Activated CD4-positive, alpha-beta T cell treated with anti-CD3 and anti-CD28 coated beads for 36 hours (primary cell): ENCODE data around the gene CEACAM19. TPM values are rescaled to one million over a fixed set of nuclear protein-coding genes. Genes with fewer than 3 reads are reported as not detected.
A peak's percentile ranks its signal among the peaks of the same experiment; 100 is the strongest.
"Not testable (repeated sequence)": the region's sequence is repeated elsewhere in the genome, so short reads cannot be mapped to it uniquely, and the experiment has no call there.

ENCODE experiments used
- ATAC-seq: fragments of 200-7000 bp; cut with Tn5 transposase; one replicate; pipeline ENCODE4 v1.10.0; 2021; ENCODE audit warnings: mild to moderate bottlenecking, moderate library complexity
- CTCF ChIA-PET: fragments of 350-600 bp; sonication (Branson Sonifier 250); formaldehyde crosslinking; loops from one replicate; lab custom pipeline; 2021; ENCODE audit warnings: antibody characterized with exemption; lab: Charles Lee
- POLR2A ChIA-PET: fragments of 350-600 bp; sonication (Branson Sonifier 250); formaldehyde crosslinking; loops from one replicate; lab custom pipeline; 2021; ENCODE audit warnings: antibody characterized with exemption, inconsistent platforms; lab: Charles Lee
- DNase-seq: peaks from one replicate; pipeline ENCODE4 v3.0.0-alpha.2; 2020
- H3K27ac Mint-ChIP-seq: one replicate; pipeline ENCODE4 v1.8.0; 2021; ENCODE audit warnings: mixed read lengths
- H3K27me3 Mint-ChIP-seq: one replicate; pipeline ENCODE4 v1.8.0; 2021; ENCODE audit warnings: mixed read lengths
- H3K36me3 Mint-ChIP-seq: one replicate; pipeline ENCODE4 v1.8.0; 2021; ENCODE audit warnings: low read depth, mixed read lengths
- H3K4me1 Mint-ChIP-seq: one replicate; pipeline ENCODE4 v1.8.0; 2021; ENCODE audit warnings: mixed read lengths
- H3K4me3 Mint-ChIP-seq: one replicate; pipeline ENCODE4 v1.8.0; 2021; ENCODE audit warnings: mild to moderate bottlenecking, moderate library complexity, mixed read lengths
- H3K9me3 Mint-ChIP-seq: one replicate; pipeline ENCODE4 v1.8.0; 2021; ENCODE audit warnings: low read depth, mixed read lengths
- intact Hi-C, 2 experiments: fragments of 100-400 bp; cut with DNase I in 1 of 2; cut with micrococcal nuclease in 1 of 2; formaldehyde crosslinking; loops; one replicate each; pipeline versions ENCODE4 v1.14.2 to v1.15.1; 2022 to 2024; cut with DNase I, micrococcal nuclease
- total RNA-seq, 2 experiments: library from RNA; stranded (reverse); gene quantifications; one replicate each; pipeline ENCODE4 v1.2.3, GENCODE V29; 2021

Gene CEACAM19
- total RNA-seq, 2 experiments from 2014 or later: 0.56 to 0.73 TPM

DNA sequence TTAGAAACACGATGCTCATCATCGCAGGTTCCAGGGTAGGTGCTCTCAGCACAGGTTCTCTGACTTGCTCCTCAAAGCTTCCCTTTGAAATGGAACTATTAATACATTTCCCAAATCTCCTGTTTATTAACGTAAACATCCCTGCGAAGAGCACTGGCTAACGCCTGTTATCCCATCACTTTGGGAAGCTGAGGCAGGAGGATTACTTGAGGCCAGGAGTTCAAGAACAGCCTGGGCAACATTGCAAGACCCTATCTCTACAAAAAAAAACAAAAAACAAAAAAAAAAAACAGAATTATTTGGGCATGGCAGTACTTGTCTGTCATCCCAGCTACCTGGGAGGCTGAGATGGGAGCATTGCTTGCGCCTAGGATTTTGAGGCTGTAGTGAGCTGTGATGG lies 46.3 kb downstream of the CEACAM19 start:
- intact Hi-C loops: no loop called here
- CTCF ChIA-PET: interaction anchor here (1.3 kb wide), 1 partner anchor 53 kb away, joined by 10 read pairs; no protein-coding TSS in a partner anchor

DNA sequence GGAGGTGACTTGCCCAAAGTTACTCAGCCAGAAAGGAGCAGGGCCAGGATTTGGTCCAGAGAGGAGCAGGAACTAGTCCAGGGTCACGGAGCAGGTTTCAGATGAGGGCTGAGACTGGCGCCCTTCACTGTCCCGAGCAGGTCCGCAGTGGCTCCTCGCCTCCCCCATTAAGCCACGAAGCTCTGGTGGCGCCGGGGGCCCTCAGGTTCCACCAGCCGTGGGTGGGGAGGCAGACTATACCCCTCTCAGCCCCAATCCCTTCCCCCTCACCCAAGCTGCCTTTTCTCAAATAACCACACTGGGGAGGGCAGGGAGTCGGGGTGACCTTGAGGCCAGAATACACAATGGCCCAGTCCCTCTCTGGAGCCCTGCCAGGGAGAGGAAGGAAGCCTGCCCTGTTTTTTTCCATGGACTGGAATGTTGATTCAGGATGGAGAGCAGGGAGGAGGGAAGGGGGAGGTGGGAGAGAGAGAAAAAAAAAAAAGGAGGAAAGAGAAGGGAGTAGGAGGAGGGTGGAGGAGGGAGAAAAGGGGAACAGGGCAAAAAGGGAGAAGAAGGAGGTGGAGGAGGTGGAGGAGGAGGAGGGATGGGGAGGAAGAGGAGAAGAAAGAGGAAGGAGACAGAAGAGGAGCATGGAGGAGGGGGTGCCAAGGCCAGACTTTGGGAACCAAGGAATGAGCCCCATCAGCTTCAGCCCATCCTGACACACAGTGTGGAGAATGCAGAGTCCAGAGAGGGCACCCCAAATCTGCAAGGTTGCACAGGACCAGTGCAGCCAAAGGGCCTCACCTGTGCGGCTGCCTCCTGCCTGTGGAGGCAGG lies 47.4 kb downstream of the CEACAM19 start:
- Mint-ChIP-seq H3K4me1 (peaks cover 18% of the 10 kb centered on the region), H3K27me3 (peaks cover 4% of the 10 kb centered on the region)

More for the DNA sequence above, 46.3 kb downstream of the CEACAM19 start:
- Mint-ChIP-seq H3K4me3 (no peak overlapping the region), H3K4me1 (peaks cover 11% of the 10 kb centered on the region), H3K27me3 (peaks cover 2% of the 10 kb centered on the region), H3K9me3 (peaks cover 20% of the 10 kb centered on the region), H3K27ac (no peak overlapping the region), H3K36me3 (peaks cover 4% of the 10 kb centered on the region)
- POLR2A ChIA-PET: no interaction called here
- DNase-seq: no peak
- ATAC-seq: no peak

DNA sequence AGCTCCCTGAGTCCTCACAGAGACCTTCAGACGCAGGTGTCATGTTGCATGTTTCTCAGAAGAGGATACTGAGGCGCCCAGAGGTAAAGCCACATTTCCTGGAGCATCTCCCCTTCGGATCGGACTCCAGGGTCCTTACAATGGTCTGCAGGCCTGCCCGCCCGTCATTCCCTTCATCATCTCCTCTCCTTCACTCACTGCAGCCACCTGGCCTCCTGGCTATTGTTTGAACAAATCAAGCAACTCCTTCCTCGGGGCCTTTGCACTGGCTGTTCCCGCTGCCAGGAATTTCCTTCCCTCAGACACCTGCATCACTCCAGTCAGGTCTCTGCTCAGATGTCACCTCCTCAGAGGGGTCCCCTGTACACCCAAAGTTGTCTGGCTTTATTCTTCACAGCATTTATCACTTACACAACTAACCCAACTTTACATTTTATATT lies 48.0 kb downstream of the CEACAM19 start:
- peaks cover 18% of the 10 kb centered on the region for H3K9me3 Mint-ChIP-seq
- peaks cover 4% of the 10 kb centered on the region for H3K27me3 Mint-ChIP-seq
- POLR2A ChIA-PET: no interaction called here
- no peak overlapping the region for H3K27ac Mint-ChIP-seq
- CTCF ChIA-PET: interaction anchor here (0.7 to 10.4 kb wide), 2 partner anchors 50 to 60 kb away, joined by 3 to 288 read pairs; no protein-coding TSS in a partner anchor
- intact Hi-C loops: no loop called here
- no peak overlapping the region for H3K4me3 Mint-ChIP-seq
- peaks cover 4% of the 10 kb centered on the region for H3K36me3 Mint-ChIP-seq
- DNase-seq (no peak), ATAC-seq (no peak)
- H3K4me1 Mint-ChIP-seq: peaks cover 23% of the 10 kb centered on the region

More for the DNA sequence above, 47.4 kb downstream of the CEACAM19 start:
- H3K36me3 Mint-ChIP-seq: peaks cover 4% of the 10 kb centered on the region
- CTCF ChIA-PET: interaction anchor here (0.6 to 10.4 kb wide), 4 partner anchors 50 to 171 kb away, joined by 3 to 288 read pairs (median 6); no protein-coding TSS in a partner anchor
- intact Hi-C loops: no loop called here
- H3K4me3 Mint-ChIP-seq: no peak overlapping the region
- peaks cover 20% of the 10 kb centered on the region for H3K9me3 Mint-ChIP-seq
- DNase-seq (no peak), ATAC-seq (no peak)
- no peak overlapping the region for H3K27ac Mint-ChIP-seq
- POLR2A ChIA-PET: no interaction called here

DNA sequence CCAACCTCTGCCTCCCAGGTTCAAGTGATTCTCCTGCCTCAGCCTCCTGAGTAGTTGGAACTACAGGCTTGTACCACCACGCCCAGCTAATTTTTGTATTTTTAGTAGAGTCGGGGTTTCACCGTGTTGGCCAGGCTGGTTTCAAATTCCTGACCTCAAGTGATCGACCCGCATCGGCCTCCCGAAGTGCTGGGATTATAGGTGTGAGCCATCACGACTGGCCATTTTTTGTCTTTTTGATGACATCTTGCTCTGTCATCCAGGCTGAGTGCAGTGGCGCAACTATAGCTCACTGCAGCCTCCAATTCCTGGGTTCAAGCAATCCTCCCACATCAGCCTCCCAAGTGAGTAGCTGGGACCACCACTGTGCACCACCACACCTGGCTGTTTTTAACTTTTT lies 49.1 kb downstream of the CEACAM19 start:
- H3K4me1 Mint-ChIP-seq: peaks cover 27% of the 10 kb centered on the region
- H3K27ac Mint-ChIP-seq, ATAC-seq, H3K27me3 Mint-ChIP-seq, H3K9me3 Mint-ChIP-seq, H3K36me3 Mint-ChIP-seq, H3K4me3 Mint-ChIP-seq, DNase-seq, POLR2A ChIA-PET: not testable (repeated sequence)
- intact Hi-C loops: loop anchor here in 1 of 2 experiments (5.0 kb wide), 1 partner anchor 33 kb away; no protein-coding TSS in a partner anchor
- CTCF ChIA-PET: interaction anchor here (0.5 to 10.4 kb wide), 7 partner anchors 9 to 318 kb away, joined by 3 to 288 read pairs (median 3); no protein-coding TSS in a partner anchor

DNA sequence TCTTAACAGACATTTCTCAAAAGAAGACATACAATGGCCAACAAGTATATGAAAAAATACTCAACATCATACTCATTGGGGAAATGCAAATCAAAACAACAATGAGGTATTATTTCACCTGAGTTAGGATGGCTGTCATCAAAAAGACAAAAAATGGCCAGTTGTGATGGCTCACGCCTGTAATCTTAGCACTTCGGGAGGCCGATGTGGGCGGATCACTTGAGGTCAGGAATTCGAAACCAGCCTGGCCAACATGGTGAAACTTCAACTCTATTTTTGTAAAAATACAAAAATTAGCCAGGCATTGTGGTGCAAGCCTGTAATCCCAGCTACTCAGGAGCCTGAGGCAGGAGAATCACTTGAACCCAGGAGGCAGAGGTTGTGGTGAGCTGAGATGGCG lies 49.7 kb downstream of the CEACAM19 start:
- CTCF ChIA-PET: interaction anchor here (0.5 to 10.4 kb wide), 7 partner anchors 8 to 280 kb away, joined by 3 to 288 read pairs (median 3); no protein-coding TSS in a partner anchor
- intact Hi-C loops: loop anchor here in 1 of 2 experiments (5.0 kb wide), 1 partner anchor 34 kb away; no protein-coding TSS in a partner anchor
- Mint-ChIP-seq H3K27me3 (peaks cover 4% of the 10 kb centered on the region), H3K27ac (no peak overlapping the region), H3K4me3 (no peak overlapping the region), H3K9me3 (peaks cover 1% of the 10 kb centered on the region), H3K36me3 (no peaks in the 10 kb centered on the region), H3K4me1 (peaks cover 27% of the 10 kb centered on the region)
- no peak for ATAC-seq
- POLR2A ChIA-PET: no interaction called here
- no peak for DNase-seq

DNA sequence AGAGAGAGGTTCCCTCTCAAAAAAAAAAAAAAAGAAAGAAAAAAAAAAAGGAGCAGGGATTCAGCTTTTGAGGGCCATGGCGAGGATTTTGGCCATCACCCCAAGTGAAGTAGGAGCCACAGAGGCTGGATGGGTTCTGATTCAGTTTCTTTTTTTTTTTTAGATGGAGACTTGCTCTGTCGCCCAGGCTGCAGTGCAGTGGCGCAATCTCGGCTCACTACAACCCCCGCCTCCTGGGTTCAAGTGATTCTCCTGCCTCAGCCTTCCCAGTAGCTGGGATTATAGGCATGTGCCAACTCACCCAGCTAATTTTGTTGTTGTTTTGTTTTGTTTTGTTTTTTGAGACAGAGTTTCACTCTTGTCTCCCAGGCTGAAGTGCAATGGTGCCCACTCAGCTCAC lies 50.1 kb downstream of the CEACAM19 start:
- H3K27ac Mint-ChIP-seq, H3K4me3 Mint-ChIP-seq, H3K27me3 Mint-ChIP-seq, ATAC-seq, POLR2A ChIA-PET, H3K36me3 Mint-ChIP-seq, H3K9me3 Mint-ChIP-seq, DNase-seq: not testable (repeated sequence)
- peaks cover 27% of the 10 kb centered on the region for H3K4me1 Mint-ChIP-seq
- CTCF ChIA-PET: interaction anchor here (1.1 to 10.4 kb wide), 6 partner anchors 24 to 62 kb away, joined by 3 to 288 read pairs (median 24); no protein-coding TSS in a partner anchor
- intact Hi-C loops: loop anchor here in 1 of 2 experiments (5.0 kb wide), 1 partner anchor 34 kb away; no protein-coding TSS in a partner anchor

DNA sequence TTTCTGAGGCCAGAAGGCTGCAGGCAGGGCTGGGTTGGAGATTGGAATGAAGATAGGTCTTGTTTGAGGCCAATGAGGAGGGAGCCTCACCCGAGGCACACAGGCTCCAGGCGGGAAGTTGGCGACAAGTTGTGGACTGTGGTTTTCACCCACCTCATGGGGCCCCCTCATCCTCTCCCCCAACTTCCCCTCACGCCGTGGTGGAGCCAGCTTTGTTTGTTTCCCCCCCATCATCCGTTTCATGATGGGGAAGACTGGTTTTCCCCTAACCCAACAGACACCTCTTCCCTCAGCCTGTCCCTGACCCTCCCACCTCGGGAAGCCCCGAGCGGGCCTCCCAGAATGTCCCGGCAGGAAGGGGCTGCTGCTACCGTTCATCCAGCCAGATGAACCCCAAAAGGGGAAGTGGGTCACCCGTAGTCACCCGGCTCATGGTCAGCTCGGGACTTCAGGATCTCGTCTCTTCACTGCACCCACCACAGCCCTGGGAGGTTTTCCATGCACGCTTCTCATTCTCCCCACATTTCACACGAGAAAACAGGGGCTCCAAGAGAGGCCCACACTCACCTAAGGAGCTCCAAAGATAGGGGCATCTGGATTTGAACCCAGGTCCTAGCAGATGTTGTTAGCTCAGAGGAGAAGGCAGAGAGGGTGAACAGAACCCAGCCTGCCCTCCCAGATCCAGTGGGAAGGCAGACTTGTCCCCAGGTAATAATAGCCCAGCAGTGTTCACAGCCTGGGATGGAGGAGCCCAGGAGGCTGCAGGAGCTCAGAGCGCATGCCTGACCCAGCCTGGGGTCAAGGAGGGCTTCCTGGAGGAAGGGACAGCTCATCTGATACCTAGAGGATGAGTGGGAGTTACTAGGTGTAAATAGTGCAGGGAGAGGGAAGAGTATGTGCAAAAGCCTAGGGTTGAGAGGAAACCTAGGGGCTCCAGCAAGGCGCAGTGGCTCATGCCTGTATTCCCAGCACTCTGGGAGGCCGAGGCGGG lies 51.1 kb downstream of the CEACAM19 start:
- ChIA-PET CTCF (interaction anchor here (0.6 to 10.4 kb wide), 19 partner anchors 9 to 1207 kb away, joined by 3 to 288 read pairs (median 9); no protein-coding TSS in a partner anchor), POLR2A (interaction anchor here (1.2 kb wide), 1 partner anchor 48 kb away, joined by 4 read pairs; no protein-coding TSS in a partner anchor)
- Mint-ChIP-seq H3K4me1 (peaks cover 27% of the 10 kb centered on the region), H3K27ac (no peak overlapping the region), H3K9me3 (no peaks in the 10 kb centered on the region), H3K27me3 (peaks cover 4% of the 10 kb centered on the region), H3K36me3 (no peaks in the 10 kb centered on the region), H3K4me3 (no peak overlapping the region)
- ATAC-seq (no peak), DNase-seq (no peak)
- intact Hi-C loops: loop anchor here (1.0 to 5.0 kb wide), 2 partner anchors 35 to 151 kb away; no protein-coding TSS in a partner anchor

DNA sequence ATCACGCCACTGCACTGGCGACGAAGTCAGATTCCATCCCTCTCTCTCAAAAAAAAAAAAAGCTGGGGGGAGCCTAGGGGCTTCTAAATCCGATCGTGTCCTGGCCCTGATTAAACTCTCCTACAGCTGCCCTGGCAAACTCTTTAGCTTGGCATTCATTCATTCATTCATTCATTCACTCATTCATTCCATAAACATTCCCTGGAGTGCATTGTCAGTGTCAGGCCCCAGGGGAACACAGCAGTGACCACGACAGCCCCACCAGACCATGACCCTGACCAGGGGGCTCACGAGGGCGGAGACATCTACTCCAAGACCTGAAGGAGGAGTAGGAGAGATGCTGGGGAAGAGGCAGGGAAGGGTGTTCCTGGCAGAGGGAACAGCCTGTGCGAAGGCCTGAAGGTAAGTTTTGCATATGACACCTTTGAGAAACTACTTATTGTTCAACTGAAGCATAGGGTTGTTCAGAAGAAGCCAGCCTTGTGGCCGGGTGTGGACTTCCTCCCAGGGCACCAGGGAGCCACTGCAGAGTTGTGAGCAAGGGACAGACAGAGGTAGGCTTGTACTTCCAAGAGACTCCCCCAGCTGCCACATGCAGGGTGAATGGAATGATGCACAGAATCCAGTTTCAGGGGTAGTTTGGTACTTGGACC lies 52.1 kb downstream of the CEACAM19 start:
- no peak overlapping the region for H3K4me3 Mint-ChIP-seq
- H3K27me3 Mint-ChIP-seq: peaks cover 4% of the 10 kb centered on the region

DNA sequence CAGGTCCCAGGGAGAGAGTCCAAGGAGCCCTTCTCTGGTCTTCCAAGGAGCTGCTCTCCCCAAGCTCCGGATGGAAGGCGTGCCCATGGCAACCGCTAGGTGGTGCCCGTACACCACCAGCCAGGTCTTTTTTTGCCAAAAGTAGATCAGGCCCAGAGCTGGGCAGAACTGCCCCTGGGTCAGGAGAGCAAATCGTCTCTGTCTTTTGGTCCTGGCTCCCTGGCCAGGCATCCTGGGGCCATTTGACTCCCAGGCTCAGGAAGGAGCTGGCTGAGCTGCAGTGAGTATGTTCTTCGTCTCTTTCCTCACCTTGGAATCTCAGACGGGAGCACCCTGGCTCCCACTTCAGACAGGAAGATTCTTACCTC lies 52.7 kb downstream of the CEACAM19 start:
- POLR2A ChIA-PET: interaction anchor here (0.6 to 2.2 kb wide), 3 partner anchors 28 to 108 kb away, joined by 5 to 20 read pairs (median 6); no protein-coding TSS in a partner anchor
- ATAC-seq (peak; percentile 89), DNase-seq (peak; percentile 88)
- intact Hi-C loops: loop anchor here (1.0 to 5.0 kb wide), 8 partner anchors 23 to 153 kb away; no protein-coding TSS in a partner anchor
- Mint-ChIP-seq H3K4me1 (peaks cover 33% of the 10 kb centered on the region), H3K9me3 (no peaks in the 10 kb centered on the region), H3K27ac (peak overlapping the region; percentile 51), H3K27me3 (peaks cover 4% of the 10 kb centered on the region), H3K36me3 (no peaks in the 10 kb centered on the region), H3K4me3 (no peak overlapping the region)
- CTCF ChIA-PET: interaction anchor here (0.5 to 10.4 kb wide), 46 partner anchors 9 to 1850 kb away, joined by 3 to 288 read pairs (median 5); partner anchors contain the start of genes BCL3, CLPTM1 and NECTIN2

More for the DNA sequence above, 52.1 kb downstream of the CEACAM19 start:
- peaks cover 33% of the 10 kb centered on the region for H3K4me1 Mint-ChIP-seq
- H3K27ac Mint-ChIP-seq: peak overlapping the region; percentile 13
- POLR2A ChIA-PET: interaction anchor here (0.6 to 2.2 kb wide), 4 partner anchors 29 to 108 kb away, joined by 4 to 20 read pairs (median 6); no protein-coding TSS in a partner anchor
- CTCF ChIA-PET: interaction anchor here (0.5 to 10.4 kb wide), 45 partner anchors 10 to 1849 kb away, joined by 3 to 288 read pairs (median 5); partner anchors contain the start of genes BCL3, CLPTM1 and NECTIN2
- no peaks in the 10 kb centered on the region for H3K36me3 Mint-ChIP-seq
- ATAC-seq: peak; percentile 66
- no peaks in the 10 kb centered on the region for H3K9me3 Mint-ChIP-seq
- intact Hi-C loops: loop anchor here (1.0 to 5.0 kb wide), 2 partner anchors 36 to 152 kb away; no protein-coding TSS in a partner anchor
- DNase-seq: no peak
